Lung microvascular endothelial cell (primary cell): ENCODE data around the gene KAT5. TPM values are rescaled to one million over a fixed set of nuclear protein-coding genes. Genes with fewer than 3 reads are reported as not detected.
A peak's percentile ranks its signal among the peaks of the same experiment; 100 is the strongest.
"Not testable (repeated sequence)": the region's sequence is repeated elsewhere in the genome, so short reads cannot be mapped to it uniquely, and the experiment has no call there.

Source experiments
- DNase-seq, 2 donors: peaks; one replicate each; pipeline versions ENCODE4 v3.0.0 to v3.0.0-alpha.2; 2010; ENCODE audit warnings: low read depth in 2 of 2
- total RNA-seq: library from RNA; depleted of rRNA; stranded (reverse); fragments of >200 nt; gene quantifications from 2 replicates; pipeline ENCODE4 v1.2.1, GENCODE V29; 2014

Gene KAT5
- total RNA-seq, 1 donor from 2014 or later: 49.2 TPM

GRCh38 chr11:65709661-65710060 lies 2.4 kb upstream of the KAT5 start:
- DNase-seq: no peak

DNA sequence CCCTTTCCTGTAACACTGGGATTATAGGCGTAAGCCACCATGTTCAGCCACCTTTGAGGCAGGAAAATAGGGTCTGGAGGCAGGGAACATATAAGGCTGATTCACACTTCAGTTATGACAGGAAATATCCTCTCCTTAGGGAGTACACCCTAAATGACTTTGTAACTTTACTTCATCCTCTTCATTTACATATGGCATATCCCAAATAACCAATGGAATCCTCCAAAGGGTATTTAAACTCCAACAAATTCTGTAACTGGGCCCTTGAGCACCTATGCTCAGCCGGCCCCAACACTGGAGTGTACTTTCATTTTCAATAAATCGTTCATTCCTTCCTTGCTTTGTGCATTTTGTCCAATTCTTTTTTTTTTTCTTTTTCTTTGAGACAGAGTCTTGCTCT lies 1.6 kb upstream of the KAT5 start:
- no peak for DNase-seq

GRCh38 chr11:65712633-65713076 lies 603 bp downstream of the KAT5 start:
- DNase-seq: no peak

DNA sequence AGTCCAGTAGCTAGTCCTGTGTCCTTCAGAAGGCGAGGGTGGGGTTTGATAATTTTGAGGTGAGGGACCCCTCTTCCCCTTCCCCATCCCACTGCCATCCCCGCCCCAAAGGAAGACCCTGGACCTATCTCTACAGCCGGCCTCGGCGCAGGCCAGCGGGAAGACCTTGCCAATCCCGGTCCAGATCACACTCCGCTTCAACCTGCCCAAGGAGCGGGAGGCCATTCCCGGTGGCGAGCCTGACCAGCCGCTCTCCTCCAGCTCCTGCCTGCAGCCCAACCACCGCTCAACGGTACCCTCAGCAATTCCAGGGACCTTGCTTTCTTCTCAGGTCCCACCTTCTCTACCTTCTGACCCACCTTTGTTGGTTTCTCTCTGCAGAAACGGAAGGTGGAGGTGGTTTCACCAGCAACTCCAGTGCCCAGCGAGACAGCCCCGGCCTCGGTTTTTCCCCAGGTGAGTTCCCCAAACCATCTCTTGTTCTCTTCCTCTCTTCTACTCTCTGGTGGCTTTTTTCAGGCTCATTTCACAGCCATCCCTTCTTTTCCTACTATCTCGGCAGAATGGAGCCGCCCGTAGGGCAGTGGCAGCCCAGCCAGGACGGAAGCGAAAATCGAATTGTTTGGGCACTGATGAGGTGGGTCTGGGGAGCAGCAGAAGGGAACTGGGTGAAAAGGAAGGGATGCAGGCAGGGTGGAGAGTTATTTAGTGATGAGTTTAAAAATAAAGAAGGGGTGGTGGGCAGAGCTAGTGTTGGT lies 1.3 kb downstream of the KAT5 start:
- no peak for DNase-seq

DNA sequence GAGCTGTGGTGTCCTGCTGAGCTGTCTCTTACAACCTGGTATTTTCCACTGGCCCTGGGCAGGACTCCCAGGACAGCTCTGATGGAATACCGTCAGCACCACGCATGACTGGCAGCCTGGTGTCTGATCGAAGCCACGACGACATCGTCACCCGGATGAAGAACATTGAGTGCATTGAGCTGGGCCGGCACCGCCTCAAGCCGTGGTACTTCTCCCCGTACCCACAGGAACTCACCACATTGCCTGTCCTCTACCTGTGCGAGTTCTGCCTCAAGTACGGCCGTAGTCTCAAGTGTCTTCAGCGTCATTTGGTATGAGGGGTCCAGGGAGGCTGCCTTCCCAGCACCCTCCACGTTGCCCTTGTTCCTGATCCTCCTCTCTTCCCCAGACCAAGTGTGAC lies 2.4 kb downstream of the KAT5 start:
- DNase-seq: no peak

DNA sequence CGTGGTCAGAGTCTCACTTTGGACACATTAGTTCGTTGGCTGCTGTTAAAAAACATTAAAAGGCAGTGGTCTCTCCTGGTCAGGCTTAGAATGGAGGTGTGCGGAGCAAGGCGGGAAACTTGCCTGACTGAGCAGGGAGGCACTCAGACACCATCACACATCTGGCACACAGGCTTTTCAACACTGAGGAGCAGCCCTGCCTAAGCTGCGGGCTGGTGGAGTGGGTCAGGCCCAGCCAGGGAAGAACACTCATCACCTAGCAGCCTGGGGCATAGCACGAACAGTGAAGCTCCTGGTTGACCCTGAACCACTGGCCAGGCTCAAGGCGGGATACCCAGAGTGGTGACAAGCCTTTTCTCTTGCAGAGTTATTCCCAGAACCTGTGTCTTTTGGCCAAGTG lies 4.2 kb downstream of the KAT5 start:
- DNase-seq: no peak

DNA sequence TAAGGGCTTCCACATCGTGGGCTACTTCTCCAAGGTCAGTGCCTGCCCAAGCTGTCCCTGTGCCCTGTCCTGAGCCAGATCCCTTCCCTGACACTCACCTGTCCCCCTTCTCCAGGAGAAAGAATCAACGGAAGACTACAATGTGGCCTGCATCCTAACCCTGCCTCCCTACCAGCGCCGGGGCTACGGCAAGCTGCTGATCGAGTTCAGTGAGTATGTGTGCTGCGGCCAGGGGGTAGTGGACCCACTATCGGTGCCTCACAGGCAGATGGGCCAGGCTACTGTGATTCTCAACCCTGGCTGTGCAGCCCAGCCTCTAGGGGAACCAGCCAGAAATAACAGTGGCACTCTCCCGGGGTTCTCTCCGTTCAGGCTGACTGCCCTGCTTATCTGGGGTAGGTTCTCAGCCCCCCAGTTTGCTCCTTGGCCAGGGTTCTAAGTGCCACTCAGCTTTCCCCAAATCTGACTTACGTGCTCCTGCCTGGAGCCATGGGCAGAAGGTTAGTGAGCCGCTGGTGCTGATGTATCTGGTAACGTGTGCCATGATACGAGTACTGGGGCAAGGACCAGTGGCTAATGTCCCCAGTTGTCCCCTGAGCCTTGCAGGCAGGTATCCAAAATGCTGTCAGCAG lies 4.8 kb downstream of the KAT5 start:
- DNase-seq: no peak

GRCh38 chr11:65717906-65718305 lies 5.9 kb downstream of the KAT5 start:
- no peak for DNase-seq

- DNase-seq: no peak
These were observed 6.5 kb downstream of the KAT5 start for GRCh38 chr11:65718531-65718930.

GRCh38 chr11:65718964-65719492 lies 7.0 kb downstream of the KAT5 start:
- no peak for DNase-seq

GRCh38 chr11:65719871-65720210 lies 7.8 kb downstream of the KAT5 start:
- DNase-seq: peak; percentile 20 to 49

DNA sequence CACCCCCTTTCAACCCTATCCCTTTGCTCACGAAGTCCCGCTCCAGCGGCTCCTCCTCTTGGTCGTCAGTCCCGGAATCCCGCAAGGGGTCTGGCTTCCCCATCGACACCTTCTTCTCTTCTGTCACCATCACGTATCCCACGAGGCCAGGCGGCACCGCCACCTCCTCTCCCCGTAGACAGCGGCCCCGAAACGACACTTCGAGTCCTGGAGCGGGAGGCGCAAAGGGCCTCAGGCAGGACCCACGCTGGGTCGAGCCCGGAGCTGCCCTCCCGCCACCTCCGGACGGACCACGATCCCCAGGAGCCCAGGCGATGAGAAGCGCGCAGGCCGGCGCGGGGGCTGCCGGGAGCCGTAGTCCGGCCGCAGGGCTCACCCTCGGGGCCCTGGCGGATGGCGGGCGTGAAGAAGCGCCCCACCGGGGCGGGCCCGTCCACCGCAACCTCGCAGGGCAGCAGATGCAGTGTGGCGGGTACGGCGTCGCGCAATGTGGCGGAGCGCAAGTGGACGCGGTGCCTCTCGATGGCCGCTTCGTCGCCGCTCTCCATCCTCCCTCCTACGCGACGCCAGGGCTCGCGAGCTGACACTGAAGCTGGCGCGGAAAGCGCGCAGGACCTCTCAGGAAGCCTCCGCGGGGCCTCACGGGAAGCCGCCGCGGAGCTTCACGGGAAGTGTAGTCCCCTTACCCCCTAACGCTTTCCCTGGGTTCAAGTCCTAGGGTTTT lies 8.3 kb downstream of the KAT5 start, which contains the start of gene RNASEH2C:
Gene RNASEH2C, minus strand, starts transcription at position 588 of the 724 bp plus-strand sequence. Its CDS starts 40 bp downstream, at position 548.
- DNase-seq: peak; percentile 87 to 89

DNA sequence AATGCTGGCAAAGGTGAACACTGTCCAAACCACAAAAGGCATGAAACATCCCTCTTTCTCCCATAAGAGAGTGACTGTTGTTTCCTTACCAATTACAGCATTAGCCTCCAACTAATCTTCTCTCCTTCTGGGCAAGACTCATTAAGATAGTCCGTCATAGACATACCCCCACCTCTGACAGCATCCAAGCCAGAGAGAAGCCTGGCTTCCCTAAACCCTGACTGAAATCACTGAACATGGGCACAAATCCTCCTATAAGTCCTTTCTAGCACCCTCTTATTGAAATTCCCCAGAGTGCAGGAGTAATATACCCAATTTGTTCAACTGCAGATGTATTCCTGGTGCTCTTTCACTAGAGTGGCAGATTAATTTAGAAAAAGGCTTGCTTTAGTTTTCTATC lies 10.2 kb downstream of the KAT5 start:
- DNase-seq: no peak

DNA sequence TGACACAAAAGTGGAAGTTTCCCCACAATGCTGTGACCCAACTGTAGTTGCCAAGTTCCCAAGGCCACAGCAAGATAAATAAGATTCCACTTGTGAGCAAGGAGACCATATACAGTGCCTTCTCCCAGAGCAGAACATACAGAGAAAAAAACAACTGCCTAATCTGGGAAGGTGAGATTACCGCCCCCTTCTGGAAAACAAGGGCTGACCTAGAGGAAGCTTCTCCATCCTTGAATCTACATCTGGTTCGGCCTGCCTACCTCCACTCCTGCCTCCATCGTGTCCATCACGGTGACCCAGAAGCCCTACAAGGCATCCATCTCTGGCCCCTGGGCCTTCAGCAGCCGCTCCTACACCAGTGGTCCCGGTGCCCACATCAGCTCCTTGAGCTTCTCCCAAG lies 14.6 kb downstream of the KAT5 start:
- DNase-seq: no peak

GRCh38 chr11:65727865-65728264 lies 15.8 kb downstream of the KAT5 start:
- DNase-seq: no peak

- DNase-seq: no peak
These were observed 18.4 kb downstream of the KAT5 start for GRCh38 chr11:65730461-65730860.

DNA sequence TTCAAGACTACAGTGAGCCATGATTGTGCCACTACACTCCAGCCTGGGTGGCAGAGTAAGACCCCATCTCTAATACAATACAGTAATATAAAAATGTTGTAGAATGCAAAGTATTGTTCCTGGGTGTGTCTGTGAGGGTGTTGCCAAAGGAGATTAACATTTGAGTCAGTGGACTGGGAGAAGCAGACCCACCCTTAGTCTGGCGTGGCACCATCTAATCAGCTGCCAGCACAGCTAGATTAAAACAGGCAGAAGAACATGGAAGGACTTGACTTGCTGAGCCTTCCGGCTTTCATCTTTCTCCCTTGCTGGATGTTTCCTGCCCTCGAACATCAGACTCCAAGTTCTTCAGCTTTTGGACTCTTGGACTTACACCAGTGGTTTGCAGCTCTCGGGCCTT lies 23.1 kb downstream of the KAT5 start:
- not testable (repeated sequence) for DNase-seq

- DNase-seq: no peak
These were observed 24.8 kb downstream of the KAT5 start for GRCh38 chr11:65736810-65737209.

DNA sequence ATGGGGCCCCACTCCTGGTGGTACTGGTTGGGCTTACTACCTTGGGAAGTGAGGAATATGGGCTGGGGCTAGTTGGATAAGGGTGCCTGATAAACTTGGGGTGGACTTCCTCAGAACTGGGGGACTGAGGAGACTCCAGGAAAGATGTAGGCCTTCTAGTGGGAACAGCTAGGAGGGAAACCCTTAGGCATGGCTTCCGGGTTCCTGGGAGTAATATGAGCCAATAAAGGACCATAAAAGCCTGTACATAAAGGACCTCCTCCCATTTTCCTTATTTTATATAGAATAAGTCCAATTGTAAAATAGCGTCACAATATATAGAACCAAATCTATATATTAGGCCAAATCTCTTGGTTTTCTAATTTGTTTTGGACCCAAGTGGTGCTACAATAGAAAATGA lies 27.0 kb downstream of the KAT5 start:
- DNase-seq: no peak

DNA sequence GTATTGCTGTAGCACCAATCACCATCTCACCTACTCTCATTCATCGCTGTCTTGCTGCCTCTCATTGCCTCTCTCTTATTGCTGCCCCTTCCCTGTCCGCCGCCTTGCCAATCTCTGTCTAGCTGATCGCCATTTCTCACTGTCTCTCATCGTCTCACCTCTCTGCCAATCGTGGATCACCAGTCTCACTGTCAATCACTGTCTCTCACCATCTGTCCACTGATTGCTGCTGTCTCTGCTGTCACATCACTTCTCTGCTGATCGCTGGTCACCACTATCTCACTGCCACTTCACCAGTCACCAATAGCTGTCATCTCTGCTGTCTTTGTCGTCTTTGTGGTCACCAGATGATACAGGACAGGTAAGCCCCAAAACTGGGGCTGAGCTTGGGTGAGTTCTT lies 29.1 kb downstream of the KAT5 start:
- DNase-seq: no peak

DNA sequence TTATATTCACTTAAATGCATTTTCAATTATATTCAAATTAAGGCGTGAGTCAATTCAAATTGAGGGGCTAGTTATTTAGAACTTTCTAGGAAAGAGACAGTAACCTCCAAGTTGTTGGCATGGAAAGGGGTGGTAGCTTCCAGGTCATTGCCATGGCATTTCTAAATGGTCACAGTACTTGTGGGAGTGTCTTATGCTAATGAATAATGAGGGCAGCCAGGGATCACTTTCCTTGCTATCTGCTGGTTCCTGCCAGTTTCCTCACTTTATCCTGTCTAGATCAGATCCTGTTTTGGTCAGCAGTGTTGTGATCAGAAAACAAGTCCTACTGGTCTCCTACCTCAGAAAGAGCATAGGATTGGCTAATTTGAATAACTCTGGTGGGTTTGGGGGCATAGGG lies 30.3 kb downstream of the KAT5 start:
- DNase-seq: peak; percentile 32 to 90

- no peak for DNase-seq
These were observed 31.6 kb downstream of the KAT5 start for GRCh38 chr11:65743681-65744025.
